Measurements from ENCODE around the gene CD209. TPM values are rescaled to one million over a fixed set of nuclear protein-coding genes. Genes with fewer than 3 reads are reported as not detected.
A peak's percentile ranks its signal among the peaks of the same experiment; 100 is the strongest.

CD209 gene
- total and polyA plus RNA-seq, 9 of the 15 experiments (the other 6 are each of a cell fraction or from before 2014, with no cell fraction given) = 0.01 TPM; not detected in 8

GRCh38 chr19:7772752-7773291 lies 25.5 kb upstream of the CD209 start (continued):
- TF ChIP-seq THAP7 (CRISPR knock-in tag; IDR thresholded peaks at IDR 0.05) (no peak), FOSL1 (tag; conservative IDR thresholded peaks at IDR 0.05) (peak; percentile 44; the same call in 1 of the 2 replicates), CEBPG (CRISPR knock-in tag; IDR thresholded peaks at IDR 0.05) (no peak), CEBPG (tag; conservative IDR thresholded peaks at IDR 0.05 in 1 of 2, IDR thresholded peaks at IDR 0.05 in 1 of 2) (peak in 1 of 2 experiments; percentile 73; a peak in 1 of 4 replicates), ZNF146 (CRISPR knock-in tag; IDR thresholded peaks at IDR 0.05; ENCODE audit: unreplicated experiment) (no peak), MLLT1 (IDR thresholded peaks at IDR 0.05) (no peak), PML (IDR thresholded peaks at IDR 0.05; ENCODE audit: low read length) (no peak), HDAC1 (IDR thresholded peaks at IDR 0.05) (no peak), NFIC (IDR thresholded peaks at IDR 0.05) (peak; percentile 73), ZNF354B (CRISPR knock-in tag; IDR thresholded peaks at IDR 0.05) (no peak), FOXJ3 (CRISPR knock-in tag; IDR thresholded peaks at IDR 0.05) (no peak), NR2C2 (CRISPR knock-in tag; IDR thresholded peaks at IDR 0.05) (no peak), NR2C2 (tag; IDR thresholded peaks at IDR 0.05) (0 out of 2 replicates have a peak, but pooled peaks have one; percentile 16), ZFP91 (CRISPR knock-in tag; IDR thresholded peaks at IDR 0.05) (no peak), ZNF707 (CRISPR knock-in tag; conservative IDR thresholded peaks at IDR 0.05) (no peak), ZNF586 (CRISPR knock-in tag; conservative IDR thresholded peaks at IDR 0.05) (no peak), PATZ1 (CRISPR knock-in tag; IDR thresholded peaks at IDR 0.05; ENCODE audit: borderline replicate concordance) (no peak), THRB (CRISPR knock-in tag; conservative IDR thresholded peaks at IDR 0.05) (no peak), NFIX (CRISPR knock-in tag; IDR thresholded peaks at IDR 0.05; ENCODE audit: low read depth) (no peak), ARID3B (CRISPR knock-in tag; IDR thresholded peaks at IDR 0.05; ENCODE audit: borderline replicate concordance) (no peak), PHB (CRISPR knock-in tag; IDR thresholded peaks at IDR 0.05) (no peak)

Data from K562 (cell line).